Kasumi-1 (cell line): Measurements from ENCODE around the gene MRPL19.

Experiments used
- DNase-seq, 2 experiments: peaks; one replicate each; lab custom pipeline; 2025; lab: John Stamatoyannopoulos, UW

MRPL19 gene

GRCh38 chr2:75737961-75738360 is 91.4 kb downstream of the MRPL19 start:
- DNase-seq: no peak
